ENCODE results near the gene MILR1.
A peak's percentile ranks its signal among the peaks of the same experiment; 100 is the strongest.

The MILR1 gene

GRCh38 chr17:64504769-64505339 lies 55.9 kb downstream of the MILR1 start:
- ChIA-PET CTCF (interaction anchor here (0.9 to 2.1 kb wide), 2 partner anchors 14 to 85 kb away, joined by 3 to 6 read pairs; no protein-coding TSS in a partner anchor), POLR2A (interaction anchor here (0.5 to 4.1 kb wide), 32 partner anchors 8 to 558 kb away, joined by 3 to 153 read pairs (median 4); partner anchors contain the start of genes POLG2 and SMURF2)
- TF ChIP-seq ARNT (IDR thresholded peaks at IDR 0.05) (no peak), SUZ12 (IDR thresholded peaks at IDR 0.05) (no peak), L3MBTL2 (conservative IDR thresholded peaks at IDR 0.05) (no peak), NFRKB (IDR thresholded peaks at IDR 0.05) (no peak), ZNF384 (IDR thresholded peaks at IDR 0.05) (no peak), TARDBP (IDR thresholded peaks at IDR 0.05) (no peak), FOXK2 (IDR thresholded peaks at IDR 0.05) (no peak), BHLHE40 (IDR thresholded peaks at IDR 0.05; ENCODE audit: borderline replicate concordance) (no peak)
- no peak for DNase-seq (ENCODE audit: extremely low spot score)

- no peak for TF ChIP-seq ZNF384 (IDR thresholded peaks at IDR 0.05)
- TF ChIP-seq TARDBP (IDR thresholded peaks at IDR 0.05): no peak
- peak; percentile 49 for TF ChIP-seq L3MBTL2 (conservative IDR thresholded peaks at IDR 0.05)
- 0 out of 2 replicates have a peak, but pooled peaks have one; percentile 27 for TF ChIP-seq FOXM1 (IDR thresholded peaks at IDR 0.05; ENCODE audit: borderline replicate concordance)
- TF ChIP-seq ARNT (IDR thresholded peaks at IDR 0.05): no peak
- peak; percentile 75 for TF ChIP-seq NFRKB (IDR thresholded peaks at IDR 0.05)
- no peak for TF ChIP-seq LEF1 (IDR thresholded peaks at IDR 0.05; ENCODE audit: borderline replicate concordance)
- CTCF ChIA-PET: interaction anchor here (0.9 to 2.1 kb wide), 2 partner anchors 15 to 86 kb away, joined by 3 to 6 read pairs; no protein-coding TSS in a partner anchor
- POLR2A ChIA-PET: interaction anchor here (0.5 to 4.1 kb wide), 49 partner anchors 9 to 558 kb away, joined by 3 to 153 read pairs (median 3); partner anchors contain the start of genes POLG2 and SMURF2
- peak; percentile 57 for DNase-seq (ENCODE audit: extremely low spot score)
These were observed 56.7 kb downstream of the MILR1 start for GRCh38 chr17:64505340-64506200.

- ChIA-PET CTCF (interaction anchor here (0.7 to 2.1 kb wide), 4 partner anchors 8 to 85 kb away, joined by 3 to 6 read pairs (median 4); no protein-coding TSS in a partner anchor), POLR2A (interaction anchor here (0.7 to 4.1 kb wide), 37 partner anchors 10 to 557 kb away, joined by 3 to 153 read pairs (median 4); partner anchors contain the start of genes LRRC37A3, POLG2 and SMURF2)
- peak; percentile 95 for DNase-seq (ENCODE audit: extremely low spot score)
- TF ChIP-seq ELF4 (IDR thresholded peaks at IDR 0.05) (peak; percentile 89; the same call in 1 of the 2 replicates), CTBP1 (IDR thresholded peaks at IDR 0.05; ENCODE audit: borderline replicate concordance) (no peak), NFRKB (IDR thresholded peaks at IDR 0.05) (no peak)
These were observed 57.3 kb downstream of the MILR1 start, which contains the start of gene DDX5 for GRCh38 chr17:64506201-64506575. Gene DDX5, minus strand, starts transcription at chr17:64506289. Its CDS starts 170 bp downstream, at chr17:64506119.

- ChIA-PET POLR2A (interaction anchor here (0.5 to 4.1 kb wide), 39 partner anchors 9 to 413 kb away, joined by 3 to 153 read pairs (median 3); partner anchors contain the start of genes LRRC37A3, POLG2 and SMURF2), CTCF (interaction anchor here (0.6 to 1.0 kb wide), 4 partner anchors 9 to 88 kb away, joined by 3 to 4 read pairs (median 4); no protein-coding TSS in a partner anchor)
These were observed 57.9 kb downstream of the MILR1 start, which contains the start of gene CEP95 for GRCh38 chr17:64506576-64507412. Gene CEP95, plus strand, starts transcription at chr17:64506977. Its CDS starts 121 bp downstream, at chr17:64507098.

GRCh38 chr17:64507413-64507782 lies 58.5 kb downstream of the MILR1 start:
- ChIA-PET POLR2A (interaction anchor here (0.5 to 4.1 kb wide), 23 partner anchors 8 to 207 kb away, joined by 3 to 153 read pairs (median 4); partner anchors contain the start of genes POLG2 and SMURF2), CTCF (interaction anchor here (0.6 to 1.0 kb wide), 4 partner anchors 10 to 114 kb away, joined by 3 to 4 read pairs (median 3); no protein-coding TSS in a partner anchor)
- TF ChIP-seq PKNOX1 (IDR thresholded peaks at IDR 0.05) (peak; percentile 83), SUZ12 (IDR thresholded peaks at IDR 0.05) (no peak)
- peak; percentile 59 for DNase-seq (ENCODE audit: extremely low spot score)

More at GRCh38 chr17:64506576-64507412, 57.9 kb downstream of the MILR1 start, which contains the start of gene CEP95:
- peak; percentile 67; the same call in 1 of the 2 replicates for TF ChIP-seq NFRKB (IDR thresholded peaks at IDR 0.05)
- TF ChIP-seq L3MBTL2 (conservative IDR thresholded peaks at IDR 0.05): peak; percentile 94
- peak; percentile 17; the same call in 1 of the 2 replicates for TF ChIP-seq FOXK2 (IDR thresholded peaks at IDR 0.05)
- TF ChIP-seq ARNT (IDR thresholded peaks at IDR 0.05): peak; percentile 20; the same call in 1 of the 2 replicates
- no peak for TF ChIP-seq HDGF (IDR thresholded peaks at IDR 0.05; ENCODE audit: borderline replicate concordance)
- no peak for TF ChIP-seq LEF1 (IDR thresholded peaks at IDR 0.05; ENCODE audit: borderline replicate concordance)
- TF ChIP-seq BHLHE40 (IDR thresholded peaks at IDR 0.05; ENCODE audit: borderline replicate concordance): no peak
- TF ChIP-seq PKNOX1 (IDR thresholded peaks at IDR 0.05): peak; percentile 63
- no peak for TF ChIP-seq FOXA1 (IDR thresholded peaks at IDR 0.05)
- 0 out of 2 replicates have a peak, but pooled peaks have one; percentile 4 for TF ChIP-seq CTBP1 (IDR thresholded peaks at IDR 0.05; ENCODE audit: borderline replicate concordance)
- peak; percentile 53; the same call in 1 of the 2 replicates for TF ChIP-seq TARDBP (IDR thresholded peaks at IDR 0.05)
- TF ChIP-seq ELF4 (IDR thresholded peaks at IDR 0.05): peak; percentile 90
- no peak for DNase-seq (ENCODE audit: extremely low spot score)

GRCh38 chr17:64508683-64509082 lies 59.8 kb downstream of the MILR1 start:
- TF ChIP-seq HDGF (IDR thresholded peaks at IDR 0.05; ENCODE audit: borderline replicate concordance) (no peak), FOXK2 (IDR thresholded peaks at IDR 0.05) (no peak), SUZ12 (IDR thresholded peaks at IDR 0.05) (no peak), FOXA1 (IDR thresholded peaks at IDR 0.05) (no peak), CTBP1 (IDR thresholded peaks at IDR 0.05; ENCODE audit: borderline replicate concordance) (no peak), LEF1 (IDR thresholded peaks at IDR 0.05; ENCODE audit: borderline replicate concordance) (no peak), ELF4 (IDR thresholded peaks at IDR 0.05) (no peak), ZNF384 (IDR thresholded peaks at IDR 0.05) (no peak), ARNT (IDR thresholded peaks at IDR 0.05) (no peak), TARDBP (IDR thresholded peaks at IDR 0.05) (no peak)
- CTCF ChIA-PET: interaction anchor here (0.9 to 1.1 kb wide), 2 partner anchors 16 to 18 kb away, joined by 3 read pairs; no protein-coding TSS in a partner anchor
- no peak for DNase-seq (ENCODE audit: extremely low spot score)
- POLR2A ChIA-PET: no interaction called here

Data from HEK293T (cell line).